K562 treated with DMSO at 1 percent for 4 hours (cell line): ENCODE measurements around the gene ERV3-1. TPM values are rescaled to one million over a fixed set of nuclear protein-coding genes. Genes with fewer than 3 reads are reported as not detected.

Source experiments
- total RNA-seq: library from RNA; unstranded; fragments of 300-600 nt; gene quantifications from 2 replicates; pipeline ENCODE4 v1.2.3, GENCODE V29; 2022; ENCODE audit not compliant: insufficient read depth

ERV3-1 gene
- 11.8 and 14.0 TPM in 2 replicates for total RNA-seq

GRCh38 chr7:65006094-65006992 is at the start of gene ERV3-1:
TSS of gene ERV3-1 (minus strand) at chr7:65006687. CDS start at chr7:64993026, 13,661 bp downstream.

GRCh38 chr7:64990936-64991335 is 15.6 kb downstream of the ERV3-1 start, which contains the start of gene ZNF117:
TSS of gene ZNF117 (minus strand) at chr7:64991036.

Other genes starting within 250 kb of the ERV3-1 start
- gene ZNF138, start 212.3 kb downstream of the ERV3-1 start, total RNA-seq = 3.3 and 7.5 TPM in 2 replicates
- 4.2 and 4.7 TPM in 2 replicates for gene ZNF273, start 103.4 kb downstream of the ERV3-1 start, total RNA-seq
- gene ZNF117, start 15.7 kb downstream of the ERV3-1 start, total RNA-seq = 5.3 and 7.7 TPM in 2 replicates